ENCODE measurements around the gene ZFP36. TPM values are rescaled to one million over a fixed set of nuclear protein-coding genes. Genes with fewer than 3 reads are reported as not detected.

ZFP36 gene
- total RNA-seq, 3 donors from 2014 or later: 91.7 to 299 (median 143) TPM

- H3K4me1 ChIP-seq: peaks cover 0 to 13% of the 10 kb centered on the region in 2 donors
- TF ChIP-seq POLR2AphosphoS5 (IDR thresholded peaks at IDR 0.05) (peak; percentile 71 to 95 (median 73)), POLR2A (IDR thresholded peaks at IDR 0.05) (peak; percentile 13)
- TF ChIP-seq, protein P1, sequence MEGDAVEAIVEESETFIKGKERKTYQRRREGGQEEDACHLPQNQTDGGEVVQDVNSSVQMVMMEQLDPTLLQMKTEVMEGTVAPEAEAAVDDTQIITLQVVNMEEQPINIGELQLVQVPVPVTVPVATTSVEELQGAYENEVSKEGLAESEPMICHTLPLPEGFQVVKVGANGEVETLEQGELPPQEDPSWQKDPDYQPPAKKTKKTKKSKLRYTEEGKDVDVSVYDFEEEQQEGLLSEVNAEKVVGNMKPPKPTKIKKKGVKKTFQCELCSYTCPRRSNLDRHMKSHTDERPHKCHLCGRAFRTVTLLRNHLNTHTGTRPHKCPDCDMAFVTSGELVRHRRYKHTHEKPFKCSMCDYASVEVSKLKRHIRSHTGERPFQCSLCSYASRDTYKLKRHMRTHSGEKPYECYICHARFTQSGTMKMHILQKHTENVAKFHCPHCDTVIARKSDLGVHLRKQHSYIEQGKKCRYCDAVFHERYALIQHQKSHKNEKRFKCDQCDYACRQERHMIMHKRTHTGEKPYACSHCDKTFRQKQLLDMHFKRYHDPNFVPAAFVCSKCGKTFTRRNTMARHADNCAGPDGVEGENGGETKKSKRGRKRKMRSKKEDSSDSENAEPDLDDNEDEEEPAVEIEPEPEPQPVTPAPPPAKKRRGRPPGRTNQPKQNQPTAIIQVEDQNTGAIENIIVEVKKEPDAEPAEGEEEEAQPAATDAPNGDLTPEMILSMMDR (IDR thresholded peaks at IDR 0.05): peak in 2 of 3 donors; percentile 8 to 9
- H3K9me3 ChIP-seq: no peaks in the 10 kb centered on the region
- peak overlapping the region; percentile 81 to 98 (median 96) for H3K4me3 ChIP-seq
- peaks cover 6% of the 10 kb centered on the region for H3K36me3 ChIP-seq
- H3K27me3 ChIP-seq: no peaks in the 10 kb centered on the region
- intact Hi-C loops (cut with DNase I; ENCODE audit: low total_unique reads): no loop called here
- DNase-seq (ENCODE audit: low spot score in 2 of 2): peak; percentile 76 to 82
- H3K27ac ChIP-seq: peak overlapping the region; percentile 100
Measured at GRCh38 chr19:39407660-39408391, 1.2 kb downstream of the ZFP36 start.

- Histone ChIP-seq H3K9me3 (no peaks in the 10 kb centered on the region), H3K4me1 (peaks cover 0 to 13% of the 10 kb centered on the region in 2 donors), H3K4me3 (peak overlapping the region; percentile 81 to 98 (median 96)), H3K36me3 (peaks cover 6% of the 10 kb centered on the region), H3K27me3 (no peaks in the 10 kb centered on the region), H3K27ac (peak overlapping the region; percentile 100)
- peak in 1 of 2 donors; percentile 71 for DNase-seq (ENCODE audit: low spot score in 2 of 2)
- TF ChIP-seq, protein P1 (IDR thresholded peaks at IDR 0.05): no peak
- TF ChIP-seq POLR2AphosphoS5 (IDR thresholded peaks at IDR 0.05) (peak; percentile 59 to 92 (median 77)), POLR2A (IDR thresholded peaks at IDR 0.05) (peak; percentile 46)
- intact Hi-C loops (cut with DNase I; ENCODE audit: low total_unique reads): no loop called here
Measured at GRCh38 chr19:39408392-39409207, 2.0 kb downstream of the ZFP36 start.

DNA sequence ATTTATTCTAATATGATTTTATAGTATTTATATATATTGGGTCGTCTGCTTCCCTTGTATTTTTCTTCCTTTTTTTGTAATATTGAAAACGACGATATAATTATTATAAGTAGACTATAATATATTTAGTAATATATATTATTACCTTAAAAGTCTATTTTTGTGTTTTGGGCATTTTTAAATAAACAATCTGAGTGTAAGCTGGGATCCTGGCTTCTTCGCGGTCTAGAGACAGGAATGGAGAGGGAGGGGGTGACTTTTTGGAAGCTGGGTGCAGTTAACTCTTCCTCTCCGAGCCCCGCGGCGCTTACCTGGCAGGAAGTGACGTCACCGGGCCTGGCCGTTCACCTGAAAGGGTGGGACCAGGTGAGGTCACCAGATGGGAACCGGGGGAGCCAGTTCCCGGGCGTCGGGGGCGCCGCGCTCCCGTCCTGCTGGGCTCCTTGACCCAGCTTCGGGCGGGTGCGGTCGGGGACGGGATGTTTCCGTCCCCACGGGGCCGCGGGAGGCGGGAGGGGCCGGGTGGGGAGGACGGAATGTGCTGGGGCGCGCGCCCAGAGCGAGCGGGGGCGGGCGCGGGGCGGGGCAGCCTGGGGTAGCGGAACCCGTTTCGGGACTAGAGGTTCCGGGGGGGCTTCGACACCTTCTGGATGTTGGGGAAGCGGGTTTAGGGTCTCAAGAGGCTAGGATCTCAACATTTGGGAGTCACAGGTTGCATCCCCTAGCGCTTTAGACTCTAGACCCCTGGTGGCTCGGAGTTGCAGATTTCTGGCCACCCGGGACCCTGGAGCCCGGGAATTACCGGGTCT is 2.8 kb downstream of the ZFP36 start:
- peak; percentile 97 for DNase-seq (ENCODE audit: low spot score in 2 of 2)
- H3K9me3 ChIP-seq: no peaks in the 10 kb centered on the region
- peak overlapping the region; percentile 81 to 98 (median 96) for H3K4me3 ChIP-seq
- peak overlapping the region; percentile 100 for H3K27ac ChIP-seq
- no peaks in the 10 kb centered on the region for H3K27me3 ChIP-seq
- intact Hi-C loops (cut with DNase I; ENCODE audit: low total_unique reads): no loop called here
- peaks cover 6% of the 10 kb centered on the region for H3K36me3 ChIP-seq
- peaks cover 0 to 8% of the 10 kb centered on the region in 2 donors for H3K4me1 ChIP-seq
- TF ChIP-seq, protein P1 (IDR thresholded peaks at IDR 0.05): peak in 1 of 3 donors; percentile 4
- TF ChIP-seq POLR2A (IDR thresholded peaks at IDR 0.05): peak; percentile 94
- peak; percentile 94 to 99 (median 96) for TF ChIP-seq POLR2AphosphoS5 (IDR thresholded peaks at IDR 0.05)

- H3K4me1 ChIP-seq: peaks cover 0 to 3% of the 10 kb centered on the region in 2 donors
- peak overlapping the region; percentile 81 to 98 (median 96) for H3K4me3 ChIP-seq
- TF ChIP-seq POLR2A (IDR thresholded peaks at IDR 0.05) (peak; percentile 51), POLR2AphosphoS5 (IDR thresholded peaks at IDR 0.05) (peak; percentile 10 to 99 (median 62))
- TF ChIP-seq, protein P1 (IDR thresholded peaks at IDR 0.05): peak; percentile 2 to 22 (median 8)
- peak overlapping the region; percentile 100 for H3K27ac ChIP-seq
- intact Hi-C loops (cut with DNase I; ENCODE audit: low total_unique reads): no loop called here
- no peaks in the 10 kb centered on the region for H3K9me3 ChIP-seq
- no peaks in the 10 kb centered on the region for H3K27me3 ChIP-seq
- peaks cover 6% of the 10 kb centered on the region for H3K36me3 ChIP-seq
- DNase-seq (ENCODE audit: low spot score in 2 of 2): peak in 1 of 2 donors; percentile 81
Measured at GRCh38 chr19:39410017-39410830, 3.6 kb downstream of the ZFP36 start.
